Stromal cell of bone marrow (primary cell): ENCODE measurements around the gene CFHR5.
"Not testable (repeated sequence)": the region's sequence is repeated elsewhere in the genome, so short reads cannot be mapped to it uniquely, and the experiment has no call there.

Experiments
- DNase-seq: peaks from one replicate; pipeline ENCODE4 v3.0.0-alpha.2; 2012; ENCODE audit warnings: low read depth

Gene CFHR5

GRCh38 chr1:196977278-196977677 lies at the start of gene CFHR5:
Gene CFHR5, plus strand, starts transcription at chr1:196977556. Its CDS starts 109 bp downstream, at chr1:196977665.
- no peak for DNase-seq

- not testable (repeated sequence) for DNase-seq
Observed at GRCh38 chr1:196932853-196933252, 44.5 kb upstream of the CFHR5 start.

DNA sequence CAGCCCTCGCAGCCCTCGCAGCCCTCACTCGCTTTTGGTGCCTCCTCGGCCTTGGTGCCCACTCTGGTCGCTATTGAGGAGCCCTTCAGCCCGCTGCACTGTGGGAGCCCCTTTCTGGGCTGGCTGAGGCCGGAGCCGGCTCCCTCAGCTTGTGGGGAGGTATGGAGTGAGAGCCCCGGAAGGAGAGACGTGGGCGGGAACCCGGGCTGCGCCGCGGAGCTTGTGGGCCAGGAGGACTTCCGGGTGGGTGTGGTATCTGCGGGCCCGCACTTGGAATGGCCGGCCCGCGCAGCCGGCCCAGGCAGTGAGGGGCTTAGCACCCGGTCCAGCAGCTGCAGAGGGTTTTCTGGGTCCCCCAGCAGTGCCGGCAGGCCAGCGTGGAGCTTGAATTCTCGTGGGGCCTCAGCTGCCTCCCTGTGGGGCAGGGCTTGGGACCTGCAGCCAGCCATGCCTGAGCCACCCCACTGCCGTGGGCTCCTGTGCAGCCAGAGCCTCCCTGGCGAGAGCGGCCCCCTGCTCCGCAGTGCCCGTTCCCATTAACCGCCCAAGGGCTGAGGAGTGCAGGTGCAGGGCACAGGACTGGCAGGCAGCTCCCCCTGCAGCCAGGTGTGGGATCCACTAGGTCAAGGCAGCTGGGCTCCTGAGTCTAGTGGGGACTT lies 43.7 kb upstream of the CFHR5 start:
- no peak for DNase-seq

- DNase-seq = not testable (repeated sequence)
Observed at GRCh38 chr1:196941474-196941873, 35.9 kb upstream of the CFHR5 start.

DNA sequence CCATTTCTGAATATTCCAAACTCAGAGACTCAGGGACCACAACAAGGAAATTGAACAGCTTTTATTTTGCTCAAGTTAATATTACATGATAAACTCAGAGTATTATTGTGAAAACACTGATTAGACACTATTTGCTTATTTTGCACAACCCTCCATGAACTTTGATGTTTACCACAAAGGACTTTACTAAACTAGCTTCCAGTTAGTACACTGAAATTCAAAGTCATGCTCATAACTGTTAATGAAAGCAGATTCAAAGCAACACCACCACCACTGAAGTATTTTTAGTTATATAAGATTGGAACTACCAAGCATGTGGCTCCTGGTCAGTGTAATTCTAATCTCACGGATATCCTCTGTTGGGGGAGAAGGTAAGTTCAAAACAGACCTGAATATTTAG lies 33.8 kb upstream of the CFHR5 start, which contains the start of gene CFHR2:
TSS of gene CFHR2 (plus strand) at position 171 of the 400 bp plus-strand sequence. CDS start at position 314, 143 bp downstream.
- DNase-seq = not testable (repeated sequence)

DNA sequence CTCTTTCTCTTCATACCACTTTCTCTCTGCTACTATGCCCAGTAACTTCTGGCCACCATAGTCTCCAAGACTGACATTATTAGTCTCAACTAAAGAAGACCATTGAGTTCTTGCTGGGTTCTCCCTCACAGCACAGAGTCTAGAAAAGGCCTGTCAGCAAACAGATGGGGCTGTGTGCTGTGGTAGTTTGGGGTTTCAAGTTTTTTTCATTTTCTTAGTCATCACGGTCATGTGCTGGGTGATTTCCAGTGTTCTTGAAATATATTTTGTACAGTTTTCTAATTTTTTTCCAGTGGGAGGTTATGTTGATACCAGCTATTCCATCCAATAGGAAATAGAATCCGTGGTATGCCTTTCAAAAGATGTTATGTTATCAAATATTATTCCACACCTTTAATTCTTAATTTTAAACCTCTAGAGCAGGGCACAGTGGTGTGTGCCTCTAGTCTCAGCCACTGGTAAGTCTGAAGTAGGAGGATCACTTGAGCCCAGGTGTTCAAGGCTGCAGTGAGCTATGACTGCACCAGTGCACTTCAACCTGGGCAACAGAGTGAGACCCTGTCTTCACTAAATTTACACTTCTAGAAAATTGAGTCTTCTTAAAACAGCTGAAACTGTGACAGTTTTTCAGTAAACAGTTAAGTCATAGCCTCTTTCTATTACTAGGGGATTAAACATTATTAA lies 25.5 kb upstream of the CFHR5 start:
- peak; percentile 36 for DNase-seq

- DNase-seq = no peak
Observed at GRCh38 chr1:196954778-196955177, 22.6 kb upstream of the CFHR5 start.

DNA sequence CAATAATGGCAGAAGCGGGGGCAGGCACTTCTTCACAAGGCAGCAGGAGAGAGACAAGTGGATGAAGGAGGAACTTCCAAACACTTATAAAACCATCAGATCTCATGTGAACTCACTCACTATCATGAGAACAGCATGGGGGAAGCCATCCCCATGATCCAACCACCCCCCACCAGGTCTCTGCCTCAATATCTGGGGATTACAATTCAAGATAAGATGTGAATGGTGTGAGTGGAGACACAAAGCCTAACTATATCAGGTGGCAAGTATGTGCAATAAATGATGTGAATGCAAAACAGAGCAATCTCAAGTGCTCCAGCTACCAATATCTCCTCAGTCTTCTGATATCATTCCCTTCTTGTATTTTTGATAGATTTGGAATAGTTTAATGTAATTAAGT lies 21.4 kb upstream of the CFHR5 start:
- DNase-seq = no peak

- no peak for DNase-seq
Observed at GRCh38 chr1:196960854-196961253, 16.5 kb upstream of the CFHR5 start.

- DNase-seq = no peak
Observed at GRCh38 chr1:196970182-196970581, 7.2 kb upstream of the CFHR5 start.

DNA sequence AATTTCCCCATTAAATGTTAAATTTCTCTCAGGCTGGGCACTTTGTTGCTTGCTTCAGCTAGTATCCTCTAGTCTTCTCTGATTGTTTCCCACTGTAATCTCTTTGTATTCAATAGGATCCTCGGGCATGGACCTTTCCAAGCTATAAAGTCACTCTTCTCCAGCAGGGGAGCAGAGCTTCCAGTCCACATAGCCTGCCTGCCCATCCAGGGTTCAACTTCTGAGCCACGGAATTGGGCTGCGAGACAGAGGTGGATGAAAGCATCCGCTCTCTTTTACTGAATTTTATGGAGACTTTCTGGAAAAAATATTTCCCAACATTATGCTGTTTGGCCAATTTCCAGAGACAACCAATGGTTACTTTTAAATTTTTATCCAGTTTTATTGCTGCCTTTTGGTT lies 1.1 kb upstream of the CFHR5 start:
- no peak for DNase-seq

- no peak for DNase-seq
Observed at GRCh38 chr1:196980859-196981258, 3.5 kb downstream of the CFHR5 start.

- not testable (repeated sequence) for DNase-seq
Observed at GRCh38 chr1:196982247-196982646, 4.9 kb downstream of the CFHR5 start.

- not testable (repeated sequence) for DNase-seq
Observed at GRCh38 chr1:196991919-196992651, 14.7 kb downstream of the CFHR5 start.

GRCh38 chr1:196993916-196994315 lies 16.6 kb downstream of the CFHR5 start:
- no peak for DNase-seq

DNA sequence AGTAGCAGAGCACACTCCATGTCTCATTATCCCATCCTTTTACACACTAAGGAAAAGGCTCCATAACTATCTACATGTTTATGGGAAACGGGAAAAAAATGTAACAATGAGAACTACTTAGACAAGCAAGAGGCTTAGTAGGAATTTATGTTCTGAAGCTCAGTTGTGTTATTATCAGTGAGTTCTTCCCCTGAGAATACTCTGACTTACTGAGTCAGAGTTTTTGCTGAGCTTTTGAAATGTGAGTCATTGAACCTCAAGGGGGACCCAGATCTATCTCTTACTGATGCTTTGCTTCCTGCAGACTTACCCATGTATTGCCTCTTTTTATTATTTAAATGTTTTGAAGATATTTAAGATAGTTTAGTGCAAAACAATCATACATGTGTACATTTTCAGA lies 20.1 kb downstream of the CFHR5 start:
- DNase-seq = peak; percentile 85

DNA sequence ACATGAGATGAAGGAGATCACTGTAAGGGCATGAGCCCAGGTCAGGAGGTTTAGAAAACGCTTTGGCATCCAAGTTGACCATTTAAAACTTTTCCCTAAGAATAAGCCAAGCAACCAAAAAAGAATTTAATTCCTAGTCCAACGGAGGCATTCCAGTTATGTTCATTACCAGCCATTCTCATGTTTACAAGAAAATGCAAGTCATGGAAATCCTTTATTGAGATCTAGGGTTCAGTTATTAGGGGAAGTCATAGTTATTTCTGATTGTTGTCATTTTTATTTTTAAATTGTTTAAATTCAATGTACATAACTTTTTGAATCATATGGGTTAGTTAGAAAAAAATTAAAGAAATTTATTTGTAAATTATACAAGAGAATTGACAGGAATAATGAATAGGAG lies 24.5 kb downstream of the CFHR5 start:
- DNase-seq = no peak

- DNase-seq = no peak
Observed at GRCh38 chr1:197003132-197003531, 25.8 kb downstream of the CFHR5 start.

DNA sequence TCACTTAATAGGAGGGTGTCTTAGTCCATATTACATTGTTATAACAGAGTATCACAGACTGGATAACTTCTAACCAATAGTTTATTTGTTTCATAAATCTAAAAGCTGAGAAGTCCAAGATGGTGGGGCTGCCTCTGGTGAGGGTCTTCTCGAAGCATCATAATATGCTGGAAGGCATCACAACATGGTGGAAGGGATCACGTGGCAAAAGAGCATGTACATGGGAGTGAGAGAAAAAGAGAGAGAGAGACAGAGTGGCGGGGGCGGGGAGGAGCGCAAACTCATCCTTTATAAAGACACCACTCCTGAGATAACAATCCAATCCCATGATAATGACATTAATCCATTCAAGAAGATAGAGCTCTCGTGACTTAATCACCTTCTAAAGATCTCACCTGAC lies 31.5 kb downstream of the CFHR5 start:
- DNase-seq = no peak

DNA sequence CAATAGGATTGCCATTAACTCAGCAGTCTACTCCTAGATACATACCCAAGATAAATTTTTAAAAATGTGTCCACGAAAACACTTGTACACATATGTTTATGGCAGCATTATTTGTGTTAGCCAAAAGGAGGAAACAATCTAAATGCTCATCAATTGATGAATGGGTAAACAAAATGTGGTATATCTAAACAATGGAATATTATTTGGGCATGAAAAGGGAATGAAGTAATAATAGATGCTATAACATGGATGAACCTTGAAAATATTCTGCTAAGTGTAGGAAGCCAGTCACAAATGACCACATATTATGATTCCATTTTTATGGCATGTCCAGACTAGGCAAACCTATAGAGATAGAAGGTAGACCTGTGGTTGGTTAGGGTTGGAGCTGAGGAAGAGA lies 34.3 kb downstream of the CFHR5 start:
- DNase-seq = no peak

DNA sequence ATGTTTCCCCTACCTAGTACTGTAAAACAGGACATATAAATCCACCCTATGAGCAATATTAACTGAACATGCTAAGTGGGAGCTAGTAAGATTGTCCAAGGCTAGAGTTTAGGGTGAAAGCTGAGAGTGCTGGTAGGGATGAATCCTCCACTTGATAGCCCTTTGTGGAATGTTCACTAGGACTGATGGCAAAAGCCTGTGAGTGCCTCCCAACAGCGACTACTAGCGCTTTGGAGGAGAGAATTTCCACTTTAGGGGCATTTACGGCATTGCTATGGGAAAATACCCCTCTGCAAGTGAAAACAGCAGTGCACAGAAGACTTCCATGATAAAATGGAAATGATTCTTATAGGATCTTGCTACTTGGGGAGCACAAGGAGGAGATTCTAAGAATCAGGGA lies 35.9 kb downstream of the CFHR5 start:
- no peak for DNase-seq

DNA sequence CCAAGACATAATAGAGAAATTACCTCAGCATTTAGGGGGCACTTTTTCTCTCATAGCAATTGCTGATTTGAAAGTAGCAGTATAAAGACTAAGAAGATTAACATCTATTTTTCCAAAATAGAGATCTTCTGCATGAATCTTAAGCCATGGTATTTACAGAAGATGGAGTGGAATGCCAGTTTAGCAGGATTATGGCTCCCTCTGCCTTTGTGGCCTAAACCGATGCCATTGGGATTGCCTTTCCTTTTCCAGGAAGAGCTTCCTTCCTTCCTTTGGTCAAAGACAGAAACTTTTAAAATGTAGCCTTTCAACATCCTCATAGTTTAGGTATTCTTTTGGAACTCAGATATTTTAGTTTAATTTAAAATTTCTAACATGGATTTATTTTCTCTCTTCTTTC lies 39.4 kb downstream of the CFHR5 start:
- DNase-seq = no peak

DNA sequence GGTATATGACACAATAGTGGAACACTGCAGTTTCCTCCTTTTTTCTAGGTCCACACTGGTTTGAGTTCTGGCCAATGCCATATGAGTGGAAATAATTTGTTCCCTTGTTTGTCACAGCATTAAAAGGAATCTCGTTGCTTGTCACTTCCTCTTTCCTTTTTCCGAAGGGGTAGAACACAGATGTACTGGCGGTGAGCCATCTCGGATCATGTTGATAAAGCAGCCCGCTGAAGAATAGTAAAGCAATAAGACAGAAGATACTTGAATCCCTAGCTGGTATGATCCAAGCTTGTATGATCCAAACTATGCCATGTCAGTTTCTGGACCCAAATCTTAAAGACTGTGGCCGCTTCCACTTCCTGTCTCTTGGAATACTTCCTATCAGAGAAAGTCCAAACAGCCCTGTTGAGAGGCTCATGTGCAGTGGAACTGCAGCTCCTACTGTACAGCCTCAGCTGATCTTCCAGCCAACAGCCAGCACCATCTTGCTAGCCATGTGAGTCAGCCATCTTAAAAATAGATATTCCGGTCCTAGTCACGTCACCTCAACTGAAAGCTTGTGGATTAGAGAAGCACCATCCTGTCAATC lies 40.3 kb downstream of the CFHR5 start:
- no peak for DNase-seq
